GM12878 (cell line): ENCODE results near the gene SUPT3H. TPM values are rescaled to one million over a fixed set of nuclear protein-coding genes. Genes with fewer than 3 reads are reported as not detected.

Experiments used
- ATAC-seq: fragments of 200-7000 bp; cut with Tn5 transposase; 3 replicates; pipeline ENCODE4 v1.9.1; 2020; ENCODE audit warnings: mild to moderate bottlenecking, moderate library complexity
- BruUV-seq: library from RNA; stranded (reverse); fragments of 400-500 nt; replicated peaks from 2 replicates; lab custom pipeline; 2021; lab: Mats Ljungman, UMichigan
- CTCF ChIA-PET: fragments of 300-600 bp; sonication (Branson Sonifier 250); formaldehyde crosslinking; extraction: SDS; loops from one replicate; lab custom pipeline; 2021; ENCODE audit warnings: inconsistent platforms; lab: Yijun Ruan, JAX
- POLR2A ChIA-PET: fragments of 350-600 bp; formaldehyde crosslinking; extraction: SDS; loops from one replicate; lab custom pipeline; 2021; ENCODE audit warnings: inconsistent platforms; lab: Charles Lee
- RAD21 ChIA-PET: fragments of 300-600 bp; sonication (Branson Sonifier 250); formaldehyde crosslinking; loops from one replicate; lab custom pipeline; 2023; ENCODE audit warnings: antibody characterized with exemption; ENCODE audit not compliant: unreplicated experiment; lab: Charles Lee
- SMC1A ChIA-PET: fragments of 300-600 bp; sonication (Branson Sonifier 250); formaldehyde crosslinking; loops from one replicate; lab custom pipeline; 2023; ENCODE audit not compliant: unreplicated experiment, uncharacterized antibody; lab: Charles Lee
- DNase-seq: peaks from one replicate; pipeline ENCODE4 v3.0.0-alpha.2; 2011; ENCODE audit warnings: low read depth, low spot score
- FAIRE-seq: peaks from 3 replicates; lab custom pipeline; 2011; peaks lifted over from hg19 to GRCh38; lab: Jason Lieb, UNC
- H2AFZ ChIP-seq: 2 replicates; pipeline ENCODE4 v1.6.0; 2011; ENCODE audit warnings: low read depth, low read length, control low read depth; ENCODE audit not compliant: control insufficient read depth
- H3K27ac ChIP-seq: 2 replicates; pipeline ENCODE4 v1.5.1; 2011; ENCODE audit warnings: control low read depth; ENCODE audit not compliant: control insufficient read depth, insufficient read depth
- H3K27me3 ChIP-seq, 2 experiments: replicated peaks in 1 of 2; 2 replicates each; pipeline versions ENCODE4 v1.6.0 to v1.6.1; 2011; ENCODE audit warnings: low read length in 1 of 2; ENCODE audit not compliant: control insufficient read depth in 2 of 2, insufficient read depth in 2 of 2
- H3K36me3 ChIP-seq, 2 experiments: 2 replicates each; pipeline ENCODE4 v1.5.1; 2011; ENCODE audit warnings: low read length in 1 of 2; ENCODE audit not compliant: control insufficient read depth in 2 of 2, insufficient read depth in 2 of 2
- H3K4me1 ChIP-seq: 2 replicates; pipeline ENCODE4 v1.6.1; 2011; ENCODE audit warnings: mild to moderate bottlenecking, low read length, moderate library complexity, mixed read lengths; ENCODE audit not compliant: control insufficient read depth, insufficient read depth
- H3K4me2 ChIP-seq: 2 replicates; pipeline ENCODE4 v1.6.0; 2011; ENCODE audit warnings: control low read depth; ENCODE audit not compliant: control insufficient read depth, insufficient read depth
- H3K4me3 ChIP-seq: fragments of 200-600 bp; sonication (generic); 2 replicates; pipeline ENCODE4 v1.5.1; 2016
- H3K79me2 ChIP-seq: 2 replicates; pipeline ENCODE4 v1.6.0; 2011; ENCODE audit warnings: low read length; ENCODE audit not compliant: control insufficient read depth, insufficient read depth
- H3K9ac ChIP-seq: 2 replicates; pipeline ENCODE4 v1.8.0; 2011; ENCODE audit warnings: low read length, control low read depth, mixed read lengths; ENCODE audit not compliant: control insufficient read depth, insufficient read depth
- H3K9me3 ChIP-seq: replicated peaks from 3 replicates; pipeline ENCODE4 v1.5.1; 2011; ENCODE audit warnings: mild to moderate bottlenecking, low read length; ENCODE audit not compliant: control insufficient read depth, insufficient read depth
- H4K20me1 ChIP-seq: 2 replicates; pipeline ENCODE4 v1.6.0; 2011; ENCODE audit not compliant: control insufficient read depth, insufficient read depth
- CBFB ChIP-seq: IDR thresholded peaks from 2 replicates; pipeline ENCODE4 v1.6.1; 2016; ENCODE audit warnings: antibody characterized with exemption, low read depth
- EZH2 ChIP-seq: IDR thresholded peaks from 2 replicates; pipeline ENCODE4 v1.6.1; 2012; ENCODE audit warnings: low read depth, mild to moderate bottlenecking, control low read depth, inconsistent platforms, low read length, borderline replicate concordance; ENCODE audit not compliant: control insufficient read depth
- GATAD2B ChIP-seq: fragments of 450-650 bp; conservative IDR thresholded peaks from 2 replicates; pipeline ENCODE4 v1.6.1; 2017; ENCODE audit warnings: low read depth, mild to moderate bottlenecking, moderate library complexity
- HCFC1 ChIP-seq: fragments of 150-350 bp; IDR thresholded peaks from 2 replicates; pipeline ENCODE4 v1.6.1; 2014; ENCODE audit warnings: low read length
- HDAC6 ChIP-seq: fragments of 200-600 bp; sonication (generic); IDR thresholded peaks from one replicate; pipeline ENCODE4 v1.8.0; 2017; ENCODE audit warnings: antibody characterized with exemption; ENCODE audit not compliant: unreplicated experiment
- HDGF ChIP-seq: fragments of 450-650 bp; IDR thresholded peaks from 2 replicates; pipeline ENCODE4 v1.6.1; 2016; ENCODE audit warnings: antibody characterized with exemption
- MTA3 ChIP-seq: IDR thresholded peaks from 2 replicates; pipeline ENCODE4 v1.6.1; 2012; ENCODE audit warnings: low read length, inconsistent platforms, borderline replicate concordance
- NBN ChIP-seq: fragments of 450-650 bp; IDR thresholded peaks from 2 replicates; pipeline ENCODE4 v1.6.1; 2016
- NFIC ChIP-seq: IDR thresholded peaks from 2 replicates; pipeline ENCODE4 v1.6.1; 2012; ENCODE audit warnings: low read depth, mild to moderate bottlenecking, inconsistent platforms, low read length, moderate library complexity
- NFYB ChIP-seq: IDR thresholded peaks from 2 replicates; pipeline ENCODE4 v1.6.1; 2011; ENCODE audit warnings: low read depth, mild to moderate bottlenecking, low read length, improper control_type of control experiment, moderate library complexity; ENCODE audit not compliant: insufficient read depth
- RB1 ChIP-seq: fragments of 450-650 bp; formaldehyde crosslinking; IDR thresholded peaks from 2 replicates; pipeline ENCODE4 v1.6.1; 2017; ENCODE audit warnings: mild to moderate bottlenecking, borderline replicate concordance
- SRF ChIP-seq, 2 experiments: IDR thresholded peaks; 2 replicates each; pipeline ENCODE4 v1.6.1; 2011; ENCODE audit warnings: low read depth in 2 of 2, low read length in 2 of 2, mild to moderate bottlenecking in 1 of 2, moderate library complexity in 1 of 2
- TBL1XR1 ChIP-seq: IDR thresholded peaks from 2 replicates; pipeline ENCODE4 v1.6.1; 2012; ENCODE audit warnings: low read depth, low read length, improper control_type of control experiment
- ZNF207 ChIP-seq: fragments of 450-650 bp; IDR thresholded peaks from 2 replicates; pipeline ENCODE4 v1.6.1; 2014; ENCODE audit warnings: antibody characterized with exemption, mild to moderate bottlenecking, borderline replicate concordance
- WGBS: methylation state at CpG from one replicate; pipeline ENCODE4 v1.1.6; 2016; ENCODE audit warnings: low lambda C conversion rate; ENCODE audit not compliant: insufficient replicate concordance, insufficient coverage; ENCODE audit errors: missing lambda C conversion rate; 5-methylcytosine and 5-hydroxymethylcytosine counted together
- in situ Hi-C: fragments of 300-500 bp; cut with MboI; formaldehyde crosslinking; loops from 9 replicates; pipeline ENCODE4 v1.14.3; 2018; ENCODE audit warnings: mixed read lengths
- intact Hi-C: fragments of 100-400 bp; cut with micrococcal nuclease; formaldehyde crosslinking; loops from one replicate; pipeline ENCODE4 v1.14.2; 2022; ENCODE audit not compliant: unreplicated experiment
- polyA plus RNA-seq, 11 experiments: library from polyadenylated mRNA; depleted of rRNA in 4 of 11; unstranded in 6 of 11; stranded (reverse) in 5 of 11; fragments of >200 nt; fragmentation: Nextera tagmentation in 4 of 11; fragmentation: Illumina TruSeq in 1 of 11; extraction: Ambion mirVana in 4 of 11; extraction: Trizol in 1 of 11; gene quantifications; 1 replicate in 1 of 11; 2 replicates in 10 of 11; pipeline versions ENCODE4 v1.2.1 to v1.2.3, GENCODE V29; 2011 to 2016; ENCODE audit warnings: inconsistent platforms in 2 of 11, missing spikeins in 2 of 11, low read depth in 1 of 11
- total RNA-seq, 4 experiments: library from RNA; depleted of rRNA in 3 of 4; stranded (reverse); fragments of >200 nt in 3 of 4; fragmentation: Illumina TruSeq in 1 of 4; extraction: Trizol in 1 of 4; gene quantifications; 2 replicates each; pipeline versions ENCODE4 v1.2.1 to v1.2.3, GENCODE V29; 2013 to 2021
- TF ChIP-seq, protein P1 (sequence below): fragments of 450-650 bp; IDR thresholded peaks from 2 replicates; pipeline ENCODE4 v1.6.1; 2017; ENCODE audit warnings: mild to moderate bottlenecking, low read depth, inconsistent platforms; ENCODE audit not compliant: poor library complexity, severe bottlenecking

Gene SUPT3H
- total and polyA plus RNA-seq, 10 of the 15 experiments (the other 5 are each of a cell fraction or from before 2014, with no cell fraction given), result 0.51 to 3.7 (median 2.0) TPM

DNA sequence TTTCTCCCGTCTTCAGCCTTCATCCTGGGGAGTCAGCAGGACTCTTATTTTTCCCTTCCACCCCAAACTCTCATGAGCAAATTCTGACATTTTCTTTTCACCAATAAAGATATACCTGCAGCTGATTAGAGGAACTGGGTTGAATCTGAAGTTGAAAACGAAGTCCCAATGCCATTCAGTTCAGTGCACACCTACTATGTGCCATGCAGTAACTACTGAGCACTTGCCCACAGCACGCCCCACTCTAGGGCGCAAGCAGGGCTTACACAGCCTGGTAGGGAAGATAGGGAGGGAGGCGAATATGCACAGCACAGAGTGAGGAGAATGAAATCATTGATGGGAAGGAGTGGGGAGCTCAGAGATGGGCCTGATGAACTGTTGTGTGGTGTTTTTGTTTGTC lies 588.7 kb downstream of the SUPT3H start:
- Histone ChIP-seq H3K4me2 (no peak overlapping the region), H3K79me2 (no peaks in the 10 kb centered on the region), H3K4me1 (no peaks in the 10 kb centered on the region), H3K36me3 (no peaks in the 10 kb centered on the region), H3K27ac (no peak overlapping the region), H3K9me3 (peaks cover 6% of the 10 kb centered on the region; the same call in 2 of the 3 replicates), H3K27me3 (no peaks in the 10 kb centered on the region), H4K20me1 (no peaks in the 10 kb centered on the region), H3K4me3 (no peak overlapping the region), H2AFZ (no peak overlapping the region), H3K9ac (no peak overlapping the region)
- ATAC-seq, result no peak
- ChIA-PET POLR2A (no interaction called here), SMC1A (interaction anchor here (1.2 kb wide), 1 partner anchor 19 kb away, joined by 3 read pairs; no protein-coding TSS in a partner anchor), RAD21 (interaction anchor here (1.2 kb wide), 1 partner anchor 134 kb away, joined by 3 read pairs; no protein-coding TSS in a partner anchor), CTCF (interaction anchor here (1.0 kb wide), 1 partner anchor 10 kb away, joined by 3 read pairs; no protein-coding TSS in a partner anchor)
- FAIRE-seq, result no peak
- no peak for DNase-seq
- intact Hi-C loops (no loop called here), in situ Hi-C loops (no loop called here)
- WGBS, result 39% methylated on average over 5 of the region's 5 CpGs
- no peak for TF ChIP-seq EZH2
- BruUV-seq, result no TSS peak

DNA sequence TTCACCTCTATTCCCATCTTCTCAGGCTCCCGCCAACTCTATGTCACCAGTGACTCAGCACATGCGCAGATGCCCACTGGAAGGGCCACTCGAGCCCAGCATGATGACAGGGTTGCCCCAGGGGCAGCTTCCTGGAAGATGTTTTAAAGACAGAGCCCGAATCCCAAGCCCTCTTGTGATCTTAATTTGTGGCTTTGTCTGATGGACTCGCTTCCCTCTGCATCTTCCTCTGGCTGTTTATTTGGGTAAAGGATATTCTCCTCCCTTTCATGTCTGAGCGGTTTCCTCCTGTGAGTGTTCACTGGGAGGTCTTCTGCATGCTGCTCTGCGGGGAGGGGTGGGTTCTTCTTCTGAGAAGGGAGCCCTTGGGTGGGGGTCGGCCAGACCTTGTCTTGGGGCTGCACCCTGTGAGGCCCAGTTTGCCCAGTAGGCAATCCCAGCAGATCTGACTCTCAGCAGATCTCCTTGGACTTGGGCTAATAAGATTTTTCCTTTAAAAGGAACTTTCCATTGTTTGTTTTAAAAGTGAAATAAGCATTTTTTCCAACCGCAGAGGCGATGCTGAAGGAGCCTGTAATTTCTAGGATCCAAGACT lies 589.2 kb downstream of the SUPT3H start:
- CTCF ChIA-PET, result interaction anchor here (1.0 kb wide), 1 partner anchor 10 kb away, joined by 3 read pairs; no protein-coding TSS in a partner anchor
- RAD21 ChIA-PET, result interaction anchor here (1.2 kb wide), 1 partner anchor 133 kb away, joined by 3 read pairs; no protein-coding TSS in a partner anchor
- POLR2A ChIA-PET, result no interaction called here
- in situ Hi-C loops (no loop called here), intact Hi-C loops (no loop called here)
- H4K20me1 ChIP-seq, result no peaks in the 10 kb centered on the region
- no peaks in the 10 kb centered on the region for H3K27me3 ChIP-seq
- BruUV-seq, result no TSS peak
- SMC1A ChIA-PET, result interaction anchor here (1.2 kb wide), 2 partner anchors 9 to 19 kb away, joined by 3 read pairs; no protein-coding TSS in a partner anchor
- ATAC-seq (no peak), DNase-seq (no peak), FAIRE-seq (no peak)
- H3K4me2 ChIP-seq, result no peak overlapping the region
- peaks cover 6% of the 10 kb centered on the region; the same call in 2 of the 3 replicates for H3K9me3 ChIP-seq
- no peak overlapping the region for H2AFZ ChIP-seq
- no peaks in the 10 kb centered on the region for H3K36me3 ChIP-seq
- H3K9ac ChIP-seq, result no peak overlapping the region
- H3K79me2 ChIP-seq, result no peaks in the 10 kb centered on the region
- H3K4me1 ChIP-seq, result no peaks in the 10 kb centered on the region
- 29% methylated on average over 10 of the region's 10 CpGs for WGBS
- no peak overlapping the region for H3K4me3 ChIP-seq
- H3K27ac ChIP-seq, result no peak overlapping the region
- TF ChIP-seq, protein P1, sequence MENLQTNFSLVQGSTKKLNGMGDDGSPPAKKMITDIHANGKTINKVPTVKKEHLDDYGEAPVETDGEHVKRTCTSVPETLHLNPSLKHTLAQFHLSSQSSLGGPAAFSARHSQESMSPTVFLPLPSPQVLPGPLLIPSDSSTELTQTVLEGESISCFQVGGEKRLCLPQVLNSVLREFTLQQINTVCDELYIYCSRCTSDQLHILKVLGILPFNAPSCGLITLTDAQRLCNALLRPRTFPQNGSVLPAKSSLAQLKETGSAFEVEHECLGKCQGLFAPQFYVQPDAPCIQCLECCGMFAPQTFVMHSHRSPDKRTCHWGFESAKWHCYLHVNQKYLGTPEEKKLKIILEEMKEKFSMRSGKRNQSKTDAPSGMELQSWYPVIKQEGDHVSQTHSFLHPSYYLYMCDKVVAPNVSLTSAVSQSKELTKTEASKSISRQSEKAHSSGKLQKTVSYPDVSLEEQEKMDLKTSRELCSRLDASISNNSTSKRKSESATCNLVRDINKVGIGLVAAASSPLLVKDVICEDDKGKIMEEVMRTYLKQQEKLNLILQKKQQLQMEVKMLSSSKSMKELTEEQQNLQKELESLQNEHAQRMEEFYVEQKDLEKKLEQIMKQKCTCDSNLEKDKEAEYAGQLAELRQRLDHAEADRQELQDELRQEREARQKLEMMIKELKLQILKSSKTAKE, result no peak
- TF ChIP-seq HCFC1 (no peak), EZH2 (no peak), HDGF (no peak), SRF (IDR thresholded peaks at IDR 0.05; ENCODE audit: low read depth in 2 of 2, low read length in 2 of 2) (no peak), GATAD2B (no peak), NBN (no peak), NFIC (no peak), HDAC6 (no peak), TBL1XR1 (no peak), NFYB (no peak), CBFB (no peak), MTA3 (no peak), RB1 (no peak), ZNF207 (no peak)
